GM21619 (cell line): ENCODE measurements around the gene SEMA3A.
"Not testable (repeated sequence)": the region's sequence is repeated elsewhere in the genome, so short reads cannot be mapped to it uniquely, and the experiment has no call there.

ENCODE experiments used
- ATAC-seq: cut with Tn5 transposase; IDR thresholded peaks from one replicate; pipeline ENCODE4 v1.9.1; 2021; ENCODE audit not compliant: unreplicated experiment

The SEMA3A gene

GRCh38 chr7:84154991-84155781, 39.4 kb downstream of the SEMA3A start:
- no peak for ATAC-seq

- ATAC-seq: no peak
Measured at GRCh38 chr7:84152995-84153394, 41.6 kb downstream of the SEMA3A start.

GRCh38 chr7:84150370-84150769, 44.2 kb downstream of the SEMA3A start:
- ATAC-seq: not testable (repeated sequence)

GRCh38 chr7:84149573-84149972, 45.0 kb downstream of the SEMA3A start:
- no peak for ATAC-seq

GRCh38 chr7:84145892-84146291, 48.7 kb downstream of the SEMA3A start:
- ATAC-seq: no peak

- no peak for ATAC-seq
Measured at GRCh38 chr7:84144935-84145334, 49.7 kb downstream of the SEMA3A start.

GRCh38 chr7:84144480-84144879, 50.1 kb downstream of the SEMA3A start:
- no peak for ATAC-seq

GRCh38 chr7:84142726-84143125, 51.9 kb downstream of the SEMA3A start:
- no peak for ATAC-seq

- ATAC-seq: no peak
Measured at GRCh38 chr7:84139986-84140729, 54.4 kb downstream of the SEMA3A start.

GRCh38 chr7:84138411-84138810, 56.2 kb downstream of the SEMA3A start:
- no peak for ATAC-seq

- ATAC-seq: no peak
Measured at GRCh38 chr7:84137812-84138211, 56.8 kb downstream of the SEMA3A start.

GRCh38 chr7:84136809-84137208, 57.8 kb downstream of the SEMA3A start:
- ATAC-seq: no peak

- no peak for ATAC-seq
Measured at GRCh38 chr7:84136336-84136735, 58.3 kb downstream of the SEMA3A start.

GRCh38 chr7:84134169-84134568, 60.4 kb downstream of the SEMA3A start:
- ATAC-seq: no peak

GRCh38 chr7:84125654-84126053, 68.9 kb downstream of the SEMA3A start:
- no peak for ATAC-seq

- ATAC-seq: no peak
Measured at GRCh38 chr7:84123965-84124547, 70.5 kb downstream of the SEMA3A start.

GRCh38 chr7:84122582-84123360, 71.8 kb downstream of the SEMA3A start:
- ATAC-seq: no peak

- no peak for ATAC-seq
Measured at GRCh38 chr7:84117304-84117703, 77.3 kb downstream of the SEMA3A start.

- ATAC-seq: no peak
Measured at GRCh38 chr7:84113906-84114850, 80.4 kb downstream of the SEMA3A start.

GRCh38 chr7:84113286-84113685, 81.3 kb downstream of the SEMA3A start:
- no peak for ATAC-seq
